Endothelial cell of umbilical vein (primary cell): ENCODE measurements around the gene NEU4. TPM values are rescaled to one million over a fixed set of nuclear protein-coding genes. Genes with fewer than 3 reads are reported as not detected.

Experiments used
- BruUV-seq: library from RNA; stranded (reverse); fragments of 400-500 nt; replicated peaks from 2 replicates; lab custom pipeline; 2021; lab: Mats Ljungman, UMichigan
- CTCF ChIA-PET: fragments of 300-600, 350-600 bp; sonication (Branson Sonifier 250); formaldehyde crosslinking; loops from one replicate; lab custom pipeline; 2021; ENCODE audit warnings: antibody characterized with exemption, inconsistent platforms; lab: Charles Lee
- POLR2A ChIA-PET: fragments of 300-600, 350-600 bp; sonication (Branson Sonifier 250); formaldehyde crosslinking; loops from one replicate; lab custom pipeline; 2021; ENCODE audit warnings: antibody characterized with exemption, inconsistent platforms; lab: Charles Lee
- DNase-seq: peaks from one replicate; pipeline ENCODE4 v3.0.0-alpha.2; 2011; ENCODE audit warnings: low read depth, low spot score
- FAIRE-seq: peaks from 2 replicates; lab custom pipeline; 2011; peaks lifted over from hg19 to GRCh38; lab: Jason Lieb, UNC
- H2AFZ ChIP-seq: 2 replicates; pipeline ENCODE4 v1.6.0; 2012; ENCODE audit warnings: low read depth, low read length, control low read depth, inconsistent platforms
- H3K27ac ChIP-seq: 2 replicates; pipeline ENCODE4 v1.5.1; 2011; ENCODE audit warnings: low read depth, mild to moderate bottlenecking, control low read depth, low read length, moderate library complexity; ENCODE audit not compliant: insufficient read depth
- H3K27me3 ChIP-seq, 2 experiments: 2 replicates each; pipeline versions ENCODE4 v1.6.0 to v1.6.1; 2011; ENCODE audit warnings: low read length in 2 of 2, mixed read lengths in 1 of 2; ENCODE audit not compliant: control insufficient read depth in 2 of 2, insufficient read depth in 2 of 2
- H3K36me3 ChIP-seq, 2 experiments: 2 replicates in 1 of 2; 3 replicates in 1 of 2; pipeline ENCODE4 v1.5.1; 2011; ENCODE audit warnings: low read length in 2 of 2, mild to moderate bottlenecking in 1 of 2, moderate library complexity in 1 of 2; ENCODE audit not compliant: control insufficient read depth in 2 of 2, insufficient read depth in 2 of 2; ENCODE audit errors: extremely low read depth in 1 of 2
- H3K4me1 ChIP-seq: 3 replicates; pipeline ENCODE4 v1.5.1; 2011; ENCODE audit warnings: mild to moderate bottlenecking, low read length; ENCODE audit not compliant: control insufficient read depth, insufficient read depth; ENCODE audit errors: extremely low read depth
- H3K4me2 ChIP-seq: 2 replicates; pipeline ENCODE4 v1.6.1; 2011; ENCODE audit warnings: low read length, control low read depth, mixed read lengths; ENCODE audit not compliant: insufficient read depth
- H3K4me3 ChIP-seq, 3 experiments: fragments of 200-600 bp in 1 of 3; sonication (generic), shearing (Covaris generic) in 1 of 3; replicated peaks in 1 of 3; 2 replicates each; pipeline ENCODE4 v1.5.1; 2011 to 2016; ENCODE audit warnings: control low read depth in 3 of 3, low read length in 3 of 3, mild to moderate bottlenecking in 2 of 3, inconsistent platforms in 1 of 3, low read depth in 1 of 3, moderate library complexity in 1 of 3; ENCODE audit not compliant: insufficient read depth in 1 of 3
- H3K79me2 ChIP-seq: 2 replicates; pipeline ENCODE4 v1.6.0; 2012; ENCODE audit warnings: low read length, inconsistent platforms; ENCODE audit not compliant: control insufficient read depth, insufficient read depth
- H3K9ac ChIP-seq: replicated peaks from 2 replicates; pipeline ENCODE3; 2011; ENCODE audit warnings: low read length, control low read depth; ENCODE audit not compliant: insufficient read depth; ENCODE audit errors: extremely low read depth
- H3K9me1 ChIP-seq: replicated peaks from 3 replicates; pipeline ENCODE4 v1.6.0; 2011; ENCODE audit warnings: mild to moderate bottlenecking, low read length; ENCODE audit not compliant: control insufficient read depth, insufficient read depth; ENCODE audit errors: extremely low read depth
- H3K9me3 ChIP-seq: replicated peaks from 2 replicates; pipeline ENCODE4 v1.5.1; 2012; ENCODE audit warnings: low read length, inconsistent platforms; ENCODE audit not compliant: control insufficient read depth, insufficient read depth
- H4K20me1 ChIP-seq: replicated peaks from 2 replicates; pipeline ENCODE3; 2011; ENCODE audit warnings: mild to moderate bottlenecking, low read length; ENCODE audit not compliant: control insufficient read depth, insufficient read depth; ENCODE audit errors: extremely low read depth
- GATA2 ChIP-seq: IDR thresholded peaks from 2 replicates; pipeline ENCODE4 v1.7.0; 2011; ENCODE audit warnings: low read depth, mild to moderate bottlenecking, moderate library complexity, mixed read lengths, low read length; ENCODE audit not compliant: insufficient read length, insufficient read depth
- JUN ChIP-seq: IDR thresholded peaks from 2 replicates; pipeline ENCODE4 v1.6.1; 2011; ENCODE audit warnings: borderline replicate concordance, low read depth; ENCODE audit not compliant: insufficient read length, insufficient read depth
- MYC ChIP-seq: IDR thresholded peaks from one replicate; pipeline ENCODE4 v1.6.1; 2011; ENCODE audit warnings: mild to moderate bottlenecking, low read depth, low read length
- POLR2A ChIP-seq: IDR thresholded peaks from 2 replicates; pipeline ENCODE4 v1.6.1; 2012; ENCODE audit warnings: low read depth, mild to moderate bottlenecking, control low read depth, low read length
- dilution Hi-C: fragments of 300-500 bp; cut with MboI; formaldehyde crosslinking; loops from one replicate; pipeline ENCODE4 v1.15.0; 2019; ENCODE audit warnings: low sequenced_read_pairs; ENCODE audit not compliant: extremely low pct_ligation_motif_present
- intact Hi-C: fragments of 100-400 bp; cut with micrococcal nuclease; formaldehyde crosslinking; loops from one replicate; pipeline ENCODE4 v1.10.0; 2022
- polyA plus RNA-seq, 4 experiments: library from polyadenylated mRNA; depleted of rRNA in 3 of 4; stranded (reverse) in 3 of 4; unstranded in 1 of 4; fragments of >200 nt; gene quantifications; 2 replicates each; pipeline versions ENCODE4 v1.2.1 to v1.2.3, GENCODE V29; 2011 to 2012; ENCODE audit warnings: missing spikeins in 1 of 4
- total RNA-seq: library from RNA; stranded (reverse); gene quantifications from 2 replicates; pipeline ENCODE4 v1.2.3, GENCODE V29; 2021
- TF ChIP-seq, protein P1 (sequence below), 2 donors: IDR thresholded peaks; 1 replicate in 1 of 2; 2 replicates in 1 of 2; pipeline ENCODE4 v1.5.1; 2011; ENCODE audit warnings: low read length in 2 of 2, mild to moderate bottlenecking in 2 of 2, moderate library complexity in 2 of 2, control low read depth in 1 of 2, inconsistent platforms in 1 of 2, low read depth in 1 of 2; ENCODE audit not compliant: insufficient read depth in 1 of 2; ENCODE audit errors: extremely low read depth in 1 of 2

The NEU4 gene
- total and polyA plus RNA-seq, 2 donors (not counting 3 experiments of a cell fraction or from before 2014, with no cell fraction given) = not detected

DNA sequence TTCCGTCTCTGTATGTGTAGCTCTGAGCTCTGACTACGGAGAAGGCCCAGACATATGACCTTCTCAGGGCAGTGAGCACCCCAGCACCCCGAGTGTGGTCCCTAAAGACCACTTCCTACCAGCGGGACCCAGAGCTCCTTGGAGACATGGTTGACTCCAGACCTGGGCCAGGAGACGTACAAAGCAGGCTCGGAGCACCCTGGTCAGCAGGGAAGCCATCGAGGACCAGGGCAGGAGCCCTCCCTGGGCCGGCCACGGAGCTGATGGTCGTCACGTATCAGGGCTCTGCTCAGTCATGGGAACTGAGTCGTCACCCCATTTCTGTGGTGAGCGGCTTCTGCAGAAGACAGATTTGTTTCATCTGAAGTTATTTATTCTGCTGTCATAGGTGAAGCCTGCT, 12.8 kb upstream of the NEU4 start:
- DNase-seq (no peak), FAIRE-seq (no peak)
- no peak overlapping the region for H2AFZ ChIP-seq
- no peaks in the 10 kb centered on the region for H3K4me1 ChIP-seq
- H3K36me3 ChIP-seq = no peaks in the 10 kb centered on the region
- intact Hi-C loops (no loop called here), dilution Hi-C loops (no loop called here)
- TF ChIP-seq JUN = no peak
- no peak for TF ChIP-seq GATA2
- TF ChIP-seq, protein P1, sequence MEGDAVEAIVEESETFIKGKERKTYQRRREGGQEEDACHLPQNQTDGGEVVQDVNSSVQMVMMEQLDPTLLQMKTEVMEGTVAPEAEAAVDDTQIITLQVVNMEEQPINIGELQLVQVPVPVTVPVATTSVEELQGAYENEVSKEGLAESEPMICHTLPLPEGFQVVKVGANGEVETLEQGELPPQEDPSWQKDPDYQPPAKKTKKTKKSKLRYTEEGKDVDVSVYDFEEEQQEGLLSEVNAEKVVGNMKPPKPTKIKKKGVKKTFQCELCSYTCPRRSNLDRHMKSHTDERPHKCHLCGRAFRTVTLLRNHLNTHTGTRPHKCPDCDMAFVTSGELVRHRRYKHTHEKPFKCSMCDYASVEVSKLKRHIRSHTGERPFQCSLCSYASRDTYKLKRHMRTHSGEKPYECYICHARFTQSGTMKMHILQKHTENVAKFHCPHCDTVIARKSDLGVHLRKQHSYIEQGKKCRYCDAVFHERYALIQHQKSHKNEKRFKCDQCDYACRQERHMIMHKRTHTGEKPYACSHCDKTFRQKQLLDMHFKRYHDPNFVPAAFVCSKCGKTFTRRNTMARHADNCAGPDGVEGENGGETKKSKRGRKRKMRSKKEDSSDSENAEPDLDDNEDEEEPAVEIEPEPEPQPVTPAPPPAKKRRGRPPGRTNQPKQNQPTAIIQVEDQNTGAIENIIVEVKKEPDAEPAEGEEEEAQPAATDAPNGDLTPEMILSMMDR (IDR thresholded peaks at IDR 0.05; ENCODE audit: extremely low read depth in 1 of 2, insufficient read depth in 1 of 2, low read depth in 1 of 2, low read length in 2 of 2) = no peak
- TF ChIP-seq POLR2A = no peak
- no peak overlapping the region for H3K4me3 ChIP-seq
- H3K27me3 ChIP-seq = no peaks in the 10 kb centered on the region
- no peaks in the 10 kb centered on the region for H3K9me3 ChIP-seq
- CTCF ChIA-PET = interaction anchor here (1.3 kb wide), 1 partner anchor 9 kb away, joined by 4 read pairs; no protein-coding TSS in a partner anchor
- H3K27ac ChIP-seq = no peak overlapping the region
- no TSS peak for BruUV-seq
- POLR2A ChIA-PET = no interaction called here
- H3K9me1 ChIP-seq = no peaks in the 10 kb centered on the region
- no peaks in the 10 kb centered on the region for H3K79me2 ChIP-seq
- no peaks in the 10 kb centered on the region for H4K20me1 ChIP-seq
- H3K9ac ChIP-seq = no peak overlapping the region
- no peak overlapping the region for H3K4me2 ChIP-seq

DNA sequence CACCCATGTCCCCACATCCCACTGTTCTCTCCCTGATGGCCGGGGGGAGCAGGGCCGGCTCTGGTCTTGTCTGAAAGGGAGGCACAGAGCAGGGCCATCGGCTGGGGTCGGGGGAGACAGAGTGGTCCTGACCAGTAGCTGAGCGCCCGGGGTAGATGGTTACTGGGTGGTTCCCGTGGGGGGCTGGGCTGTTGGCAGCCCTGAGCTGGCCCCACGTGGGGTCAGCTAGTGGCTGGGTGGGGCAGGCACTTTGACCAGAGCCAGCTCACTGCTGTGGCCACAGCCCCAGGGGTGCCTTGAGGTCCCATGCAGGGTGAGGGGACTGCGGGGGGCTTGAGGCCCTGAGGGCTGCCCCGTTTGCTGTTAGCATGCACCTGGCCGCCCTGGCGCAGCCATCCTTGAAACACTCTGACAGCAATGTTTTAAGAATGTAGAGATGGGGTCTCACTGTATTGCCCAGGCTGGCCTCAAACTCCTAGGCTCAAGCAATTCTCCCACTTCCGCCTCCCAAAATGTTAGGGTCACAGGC, 12.3 kb upstream of the NEU4 start:
- BruUV-seq = no TSS peak
- H3K9me1 ChIP-seq = no peaks in the 10 kb centered on the region

More for the DNA sequence above, 12.3 kb upstream of the NEU4 start:
- Histone ChIP-seq H3K79me2 (no peaks in the 10 kb centered on the region), H3K27me3 (no peaks in the 10 kb centered on the region), H3K9me3 (no peaks in the 10 kb centered on the region), H2AFZ (no peak overlapping the region), H4K20me1 (no peaks in the 10 kb centered on the region), H3K4me2 (no peak overlapping the region), H3K4me1 (no peaks in the 10 kb centered on the region), H3K27ac (no peak overlapping the region), H3K4me3 (no peak overlapping the region), H3K9ac (no peak overlapping the region), H3K36me3 (no peaks in the 10 kb centered on the region)
- intact Hi-C loops = no loop called here
- POLR2A ChIA-PET = no interaction called here
- CTCF ChIA-PET = interaction anchor here (1.3 kb wide), 1 partner anchor 8 kb away, joined by 4 read pairs; no protein-coding TSS in a partner anchor
- dilution Hi-C loops = no loop called here
- TF ChIP-seq MYC = no peak
- FAIRE-seq = no peak
- no peak for DNase-seq
